ENCODE measurements around the gene GPRIN3. TPM values are rescaled to one million over a fixed set of nuclear protein-coding genes. Genes with fewer than 3 reads are reported as not detected.

The GPRIN3 gene
- total RNA-seq, 2 donors from 2014 or later: 5.2 to 7.8 TPM

GRCh38 chr4:89221167-89221867 is 86.3 kb downstream of the GPRIN3 start:
- DNase-seq (ENCODE audit: low spot score): no peak
- Histone ChIP-seq H3K36me3 (no peaks in the 10 kb centered on the region), H3K4me3 (no peak overlapping the region), H3K9me3 (no peaks in the 10 kb centered on the region), H3K27me3 (no peaks in the 10 kb centered on the region), H3K4me1 (no peaks in the 10 kb centered on the region), H3K27ac (no peak overlapping the region)
- TF ChIP-seq CTCF (IDR thresholded peaks at IDR 0.05): no peak

GRCh38 chr4:89218587-89218986 is 89.0 kb downstream of the GPRIN3 start:
- Histone ChIP-seq H3K4me1 (no peaks in the 10 kb centered on the region), H3K4me3 (no peak overlapping the region), H3K36me3 (no peaks in the 10 kb centered on the region), H3K27me3 (no peaks in the 10 kb centered on the region), H3K9me3 (no peaks in the 10 kb centered on the region), H3K27ac (no peak overlapping the region)
- no peak for TF ChIP-seq CTCF (IDR thresholded peaks at IDR 0.05)
- no peak for DNase-seq (ENCODE audit: low spot score)

- DNase-seq (ENCODE audit: low spot score): no peak
- no peak for TF ChIP-seq CTCF (IDR thresholded peaks at IDR 0.05)
- no peaks in the 10 kb centered on the region for H3K9me3 ChIP-seq
- no peaks in the 10 kb centered on the region for H3K27me3 ChIP-seq
- H3K4me3 ChIP-seq: no peak overlapping the region
- H3K4me1 ChIP-seq: no peaks in the 10 kb centered on the region
- H3K27ac ChIP-seq: no peak overlapping the region
- H3K36me3 ChIP-seq: no peaks in the 10 kb centered on the region
These were observed 90.0 kb downstream of the GPRIN3 start for GRCh38 chr4:89217604-89218003.

- Histone ChIP-seq H3K27ac (no peak overlapping the region), H3K36me3 (no peaks in the 10 kb centered on the region), H3K4me1 (no peaks in the 10 kb centered on the region), H3K27me3 (no peaks in the 10 kb centered on the region), H3K9me3 (no peaks in the 10 kb centered on the region), H3K4me3 (no peak overlapping the region)
- no peak for DNase-seq (ENCODE audit: low spot score)
- TF ChIP-seq CTCF (IDR thresholded peaks at IDR 0.05): no peak
These were observed 90.7 kb downstream of the GPRIN3 start for GRCh38 chr4:89216866-89217265.

- H3K9me3 ChIP-seq: no peaks in the 10 kb centered on the region
- H3K27ac ChIP-seq: no peak overlapping the region
- no peaks in the 10 kb centered on the region for H3K27me3 ChIP-seq
- H3K4me1 ChIP-seq: no peaks in the 10 kb centered on the region
- no peak overlapping the region for H3K4me3 ChIP-seq
- DNase-seq (ENCODE audit: low spot score): no peak
- no peak for TF ChIP-seq CTCF (IDR thresholded peaks at IDR 0.05)
- H3K36me3 ChIP-seq: no peaks in the 10 kb centered on the region
These were observed 91.2 kb downstream of the GPRIN3 start for GRCh38 chr4:89216422-89216821.

GRCh38 chr4:89215736-89216135 is 91.9 kb downstream of the GPRIN3 start:
- Histone ChIP-seq H3K27ac (no peak overlapping the region), H3K9me3 (no peaks in the 10 kb centered on the region), H3K36me3 (no peaks in the 10 kb centered on the region), H3K4me3 (no peak overlapping the region), H3K27me3 (no peaks in the 10 kb centered on the region), H3K4me1 (no peaks in the 10 kb centered on the region)
- DNase-seq (ENCODE audit: low spot score): no peak
- TF ChIP-seq CTCF (IDR thresholded peaks at IDR 0.05): no peak

Measured in right atrium auricular region (tissue), 2 donors.